GM19239 (cell line): ENCODE results near the gene GABPB1.

Experiments
- DNase-seq: peaks from one replicate; pipeline ENCODE4 v3.0.0; 2011; ENCODE audit warnings: low spot score; ENCODE audit not compliant: insufficient read length
- FAIRE-seq: peaks from 2 replicates; lab custom pipeline; 2011; peaks lifted over from hg19 to GRCh38; lab: Jason Lieb, UNC

Gene GABPB1

DNA sequence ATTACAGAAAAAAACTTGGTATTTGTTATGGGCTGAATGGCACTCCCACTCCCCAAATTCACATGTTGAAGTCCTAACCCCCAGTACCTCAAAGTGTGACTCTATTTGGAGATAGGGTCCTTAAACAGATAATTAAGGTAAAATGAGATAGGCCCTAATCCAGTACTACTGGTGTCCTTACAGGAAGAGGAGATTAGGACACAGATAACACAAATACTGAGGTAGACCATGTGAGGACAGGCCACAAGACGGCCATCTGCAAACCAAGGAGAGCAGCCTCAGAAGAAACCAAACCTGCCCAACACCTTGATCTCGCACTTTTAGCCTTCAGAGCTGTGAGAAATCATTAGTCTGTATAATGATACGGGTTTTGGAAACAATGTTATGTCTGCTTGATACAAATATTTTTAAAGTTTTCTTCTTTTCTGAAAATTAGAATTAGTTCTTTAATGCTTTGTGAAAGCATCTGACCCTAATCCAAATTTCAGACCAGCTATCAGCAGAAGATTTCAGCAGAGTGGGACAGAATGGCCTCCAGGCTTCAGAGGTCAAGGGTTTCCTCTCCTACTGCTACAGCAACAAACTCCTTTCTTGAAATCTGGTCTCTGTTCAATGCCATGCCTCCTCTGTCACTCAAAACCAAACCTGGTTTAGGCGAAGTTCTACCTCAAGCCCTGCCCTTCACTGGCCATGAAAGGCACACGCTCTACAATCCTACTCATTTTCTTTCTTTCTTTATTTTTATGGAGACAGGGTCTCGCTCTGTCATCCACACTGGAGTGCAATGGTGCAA is 67.5 kb downstream of the GABPB1 start:
- FAIRE-seq, result no peak
- no peak for DNase-seq

DNA sequence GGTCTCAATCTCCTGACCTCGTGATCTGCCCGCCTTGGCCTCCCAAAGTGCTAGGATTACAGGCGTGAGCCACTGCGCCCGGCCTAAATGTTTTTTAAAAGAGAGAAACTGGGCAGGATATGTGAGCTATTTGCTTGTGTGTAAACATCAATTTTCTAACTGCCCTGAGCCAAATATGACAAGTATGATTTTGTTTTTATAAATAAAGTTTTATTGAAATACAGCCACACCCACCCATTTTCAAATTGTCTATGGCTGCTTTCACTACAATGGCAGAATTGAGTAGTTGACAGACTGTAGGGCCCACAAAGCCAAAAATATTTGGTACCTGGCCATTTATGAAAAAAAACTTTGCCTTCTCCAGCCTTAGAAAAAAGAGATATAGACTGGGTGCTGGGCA is 73.6 kb downstream of the GABPB1 start:
- FAIRE-seq (no peak), DNase-seq (no peak)

DNA sequence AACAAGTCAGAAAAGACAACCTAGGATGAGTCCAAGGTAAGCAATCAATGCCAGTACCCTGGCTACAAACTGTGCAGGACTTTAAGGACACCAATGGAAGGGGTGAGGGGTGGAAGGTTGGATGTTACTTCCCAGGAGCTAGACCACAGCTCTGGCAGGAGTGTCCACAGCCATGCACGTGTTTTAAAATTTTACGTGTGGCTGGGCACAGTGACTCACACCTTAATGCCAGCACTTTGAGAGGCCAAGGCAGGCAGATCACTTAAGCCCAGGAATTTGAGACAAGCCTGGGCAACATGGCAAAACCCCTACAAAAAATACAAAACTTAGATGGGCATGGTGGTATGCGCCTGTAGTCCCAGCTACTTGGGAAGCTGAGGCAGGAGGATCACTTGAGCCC is 74.7 kb downstream of the GABPB1 start:
- DNase-seq (no peak), FAIRE-seq (no peak)

DNA sequence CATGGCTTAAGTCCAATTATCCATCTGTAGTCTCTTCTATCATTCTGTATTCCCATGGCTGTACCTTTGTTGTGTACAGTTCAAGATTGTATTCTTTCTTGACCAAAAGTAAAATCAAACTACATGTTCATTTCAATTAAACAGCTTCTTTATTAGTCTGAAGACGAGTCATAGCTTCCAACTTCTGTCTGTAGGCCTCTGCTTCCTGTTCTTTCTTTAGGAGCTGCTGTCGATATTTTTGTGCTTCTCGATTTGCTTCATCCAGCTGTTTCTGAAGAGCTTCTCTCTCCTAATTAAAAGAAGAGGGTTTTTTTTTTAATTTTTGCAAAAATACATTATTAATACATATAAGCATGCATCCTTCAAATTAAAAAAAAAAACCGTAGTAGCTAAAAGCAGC is 76.5 kb downstream of the GABPB1 start:
- FAIRE-seq (no peak), DNase-seq (no peak)

DNA sequence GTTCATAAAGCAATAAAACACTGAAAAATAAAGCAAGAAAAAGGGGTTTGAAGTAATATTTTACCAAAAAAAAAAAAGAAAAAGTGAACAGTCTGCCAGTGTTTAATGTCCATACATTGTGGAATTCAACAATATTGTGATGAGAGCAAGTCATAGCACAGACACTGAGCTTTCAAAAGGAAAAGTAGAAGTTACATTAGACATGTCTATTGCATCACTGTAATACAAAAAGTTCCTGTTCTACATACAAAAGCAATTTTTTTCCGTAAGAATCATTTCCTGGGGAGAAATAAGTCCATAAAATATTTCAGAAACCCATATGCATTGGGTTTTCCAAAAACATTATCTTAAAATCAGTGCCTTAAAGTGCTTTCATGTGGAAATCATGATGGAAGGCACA is 77.6 kb downstream of the GABPB1 start:
- no peak for FAIRE-seq
- DNase-seq, result no peak

DNA sequence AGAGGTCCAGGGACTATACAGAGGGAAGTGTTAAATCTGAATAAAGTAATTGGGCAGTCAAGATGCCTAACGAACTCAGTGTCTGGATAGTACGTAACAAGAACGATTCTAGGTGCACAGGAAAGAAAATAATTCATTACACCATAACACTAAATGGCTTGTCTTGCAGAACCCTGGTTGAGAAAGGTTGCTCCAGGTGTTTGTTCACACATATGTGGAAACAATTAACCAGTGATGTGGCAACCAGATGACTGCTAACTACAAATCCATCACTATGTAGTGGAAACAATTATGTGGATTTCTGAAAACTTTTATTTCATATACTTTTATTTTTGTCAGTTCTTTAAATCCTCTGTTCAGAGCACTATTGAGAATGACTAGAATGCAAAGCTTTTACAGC is 79.1 kb downstream of the GABPB1 start:
- FAIRE-seq, result no peak
- no peak for DNase-seq

DNA sequence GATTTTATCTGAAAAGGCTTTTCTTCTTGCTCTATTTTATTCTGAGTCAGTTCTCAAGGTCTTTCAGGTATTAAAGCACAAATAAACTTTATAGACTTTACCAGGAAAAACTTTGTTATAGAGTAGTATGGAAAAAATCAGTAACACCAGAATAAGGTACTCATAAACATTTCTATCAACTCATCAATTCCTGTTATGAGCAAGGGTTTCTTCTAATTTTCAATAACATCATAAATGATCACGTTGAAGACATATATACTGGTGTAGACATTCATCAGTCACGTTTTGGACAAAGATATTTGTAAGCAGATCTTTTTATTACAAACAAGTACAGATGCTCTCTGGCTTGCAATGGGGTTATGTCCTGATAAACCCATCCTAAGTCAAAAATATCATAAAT is 79.9 kb downstream of the GABPB1 start:
- DNase-seq (no peak), FAIRE-seq (no peak)

DNA sequence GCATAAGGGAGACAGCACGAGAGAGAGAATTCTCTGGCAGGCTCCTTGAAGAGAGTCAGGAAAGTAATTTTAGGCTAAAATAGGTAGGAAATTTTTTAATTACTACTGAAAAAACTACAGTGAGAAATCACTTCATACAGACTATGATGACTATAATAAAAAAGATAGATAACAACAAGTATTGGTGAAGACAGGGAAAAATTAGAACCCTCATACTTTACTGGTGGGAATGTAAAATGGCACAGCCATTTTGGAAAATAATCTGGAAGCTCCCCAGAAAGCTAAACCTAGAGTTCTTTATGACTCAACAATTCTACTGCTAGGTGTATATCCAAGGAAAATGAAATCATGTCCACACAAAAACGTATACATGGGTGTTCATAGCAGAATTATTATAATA is 87.4 kb downstream of the GABPB1 start:
- FAIRE-seq (no peak), DNase-seq (no peak)

DNA sequence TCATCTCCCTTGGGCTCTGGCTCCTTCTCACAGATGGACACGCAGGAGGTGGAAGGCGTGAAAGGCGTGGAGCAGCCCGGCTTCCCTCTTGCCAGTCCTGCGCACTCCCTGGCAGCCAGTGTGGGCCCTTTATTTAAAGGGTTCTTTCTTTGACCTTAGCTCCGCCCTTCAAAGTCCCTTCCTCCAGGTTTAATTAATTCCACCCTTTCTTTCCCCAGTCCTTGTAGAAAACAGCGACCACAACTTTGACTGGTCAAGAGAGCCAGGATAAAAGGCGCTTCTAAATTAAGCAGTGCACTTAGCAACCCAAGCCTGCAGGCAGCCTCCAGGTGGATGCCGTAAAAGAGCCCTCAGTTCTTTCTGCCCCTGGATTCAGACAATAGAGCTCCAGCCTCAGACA is 89.4 kb downstream of the GABPB1 start, which contains the start of gene HDC:
Gene HDC, minus strand, starts transcription at position 107 of the 400 bp plus-strand sequence. Its CDS starts 103 bp downstream, at position 4.
- no peak for FAIRE-seq

DNA sequence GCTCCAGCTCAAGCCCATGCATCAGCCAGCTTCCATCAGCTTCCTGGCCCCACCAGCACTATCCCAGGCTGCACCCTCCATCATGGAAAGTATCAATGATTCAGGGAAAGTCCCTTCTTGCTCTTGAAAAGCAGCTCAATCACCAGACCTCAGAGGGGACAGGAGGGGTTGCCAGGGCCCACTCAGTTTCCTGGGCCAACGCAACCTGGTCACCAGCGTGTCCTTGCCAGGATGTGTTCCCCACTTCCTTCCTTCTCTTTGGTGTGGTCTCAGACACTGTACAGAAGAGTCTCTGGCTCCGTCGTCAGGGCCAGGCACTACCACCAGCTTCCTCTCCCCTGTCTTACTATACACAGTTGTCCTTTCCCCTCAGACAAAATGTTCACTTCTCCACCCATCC is 92.5 kb downstream of the GABPB1 start:
- no peak for FAIRE-seq
- DNase-seq, result no peak

More for the DNA sequence above, 89.4 kb downstream of the GABPB1 start, which contains the start of gene HDC:
- no peak for DNase-seq

DNA sequence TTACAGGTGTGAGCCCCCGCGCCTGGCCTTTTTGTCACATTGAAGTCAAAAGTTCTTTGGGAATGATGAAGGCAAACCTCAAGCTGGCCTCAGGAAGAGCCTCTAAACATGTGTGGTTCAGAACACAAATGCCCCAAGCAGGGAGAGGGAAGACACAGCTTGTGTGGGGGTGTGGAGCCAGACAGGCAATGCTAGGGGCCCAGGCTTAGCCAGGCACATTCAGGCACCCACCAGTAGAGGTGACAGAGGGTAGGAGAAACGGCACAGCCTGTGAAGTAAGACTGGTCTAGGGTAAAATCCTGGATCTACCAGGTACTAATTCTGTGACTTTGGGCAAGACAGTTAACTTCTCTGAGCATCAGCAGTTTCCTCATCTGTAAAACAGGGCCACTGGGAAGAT is 93.0 kb downstream of the GABPB1 start:
- no peak for FAIRE-seq

DNA sequence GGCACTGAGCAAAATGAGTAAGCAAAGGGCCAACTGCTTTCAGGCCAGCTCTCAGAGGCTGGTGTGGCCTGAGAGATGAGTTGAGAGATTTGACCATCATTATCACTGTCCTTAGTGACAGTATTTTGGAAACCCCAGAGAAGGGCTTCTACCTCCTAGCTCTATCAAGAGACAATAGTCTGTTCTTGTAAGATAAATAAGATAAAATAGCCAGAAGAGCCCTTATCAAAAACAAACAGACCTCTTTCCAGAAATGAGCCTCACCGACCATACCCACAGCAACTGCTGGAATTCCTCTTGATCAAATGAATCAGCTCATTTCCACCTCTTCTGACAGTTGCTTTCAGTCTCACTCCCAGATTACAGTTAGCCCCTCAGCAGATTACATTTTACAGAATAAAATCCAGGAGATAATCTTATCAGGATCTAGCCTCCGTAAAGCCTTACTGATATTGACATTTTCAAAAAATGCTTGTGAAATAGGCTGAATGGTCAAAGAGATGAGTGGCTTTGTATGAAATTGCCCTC is 94.0 kb downstream of the GABPB1 start:
- FAIRE-seq, result peak; percentile 4
- DNase-seq, result no peak

More for the DNA sequence above, 93.0 kb downstream of the GABPB1 start:
- DNase-seq, result no peak

DNA sequence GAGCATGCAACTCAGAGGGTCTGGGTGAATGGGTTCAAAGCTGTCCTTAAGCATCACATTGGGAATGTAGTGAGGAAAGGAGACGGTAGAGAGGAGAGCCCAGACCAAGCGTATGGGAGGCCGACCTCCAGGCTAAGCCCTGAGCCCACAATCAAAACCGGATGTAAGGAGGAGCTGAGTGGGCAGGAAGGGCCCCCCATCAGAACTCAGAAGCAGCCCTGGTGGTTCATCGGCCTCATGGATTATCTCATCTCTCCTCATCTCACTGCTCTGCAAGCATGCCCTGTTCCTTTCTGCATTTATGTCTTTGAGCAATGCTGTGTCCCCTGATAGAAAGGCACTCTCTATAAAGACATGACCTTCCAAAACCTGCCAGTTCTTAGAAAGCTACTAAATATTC is 95.7 kb downstream of the GABPB1 start:
- FAIRE-seq (no peak), DNase-seq (no peak)

DNA sequence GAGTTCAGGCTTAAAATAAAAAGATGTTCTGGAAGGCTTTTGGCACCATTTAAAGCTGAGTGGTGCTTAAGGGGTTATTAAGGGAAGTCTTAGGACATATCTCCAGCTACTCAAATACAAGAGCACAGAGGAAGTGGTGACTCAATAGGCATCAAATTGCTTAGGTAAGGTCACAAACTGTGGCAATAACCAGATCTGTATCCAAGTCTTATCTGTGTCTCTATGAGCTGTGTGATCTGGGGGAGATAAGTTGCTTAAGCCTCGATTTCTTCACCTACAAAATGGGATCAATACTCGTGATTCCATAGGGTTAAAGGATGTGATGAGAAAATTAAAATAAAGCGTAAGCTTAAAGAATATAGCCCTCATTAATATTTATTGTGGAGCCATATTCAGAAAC is 97.1 kb downstream of the GABPB1 start:
- DNase-seq, result no peak
- FAIRE-seq, result no peak

DNA sequence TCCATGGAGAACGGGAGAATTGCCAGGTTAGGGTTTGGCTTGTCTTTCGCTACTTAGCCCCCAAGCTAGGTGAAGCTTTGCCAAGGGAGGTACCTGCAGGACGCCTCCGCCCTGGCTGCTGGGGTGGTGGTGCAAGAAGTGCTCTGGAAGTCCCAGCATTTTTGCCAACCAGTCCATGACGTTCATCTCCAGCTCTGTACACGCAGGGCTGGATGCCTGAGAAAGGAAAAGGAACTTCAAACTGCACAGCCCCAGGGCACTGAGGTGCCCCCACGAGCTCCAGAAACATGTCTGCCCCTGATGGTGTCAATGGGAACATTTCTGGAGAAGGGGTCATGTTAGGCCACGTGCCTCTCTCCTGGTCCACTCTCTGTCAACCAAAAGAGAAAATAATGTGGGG is 97.7 kb downstream of the GABPB1 start:
- no peak for DNase-seq
- FAIRE-seq, result no peak

DNA sequence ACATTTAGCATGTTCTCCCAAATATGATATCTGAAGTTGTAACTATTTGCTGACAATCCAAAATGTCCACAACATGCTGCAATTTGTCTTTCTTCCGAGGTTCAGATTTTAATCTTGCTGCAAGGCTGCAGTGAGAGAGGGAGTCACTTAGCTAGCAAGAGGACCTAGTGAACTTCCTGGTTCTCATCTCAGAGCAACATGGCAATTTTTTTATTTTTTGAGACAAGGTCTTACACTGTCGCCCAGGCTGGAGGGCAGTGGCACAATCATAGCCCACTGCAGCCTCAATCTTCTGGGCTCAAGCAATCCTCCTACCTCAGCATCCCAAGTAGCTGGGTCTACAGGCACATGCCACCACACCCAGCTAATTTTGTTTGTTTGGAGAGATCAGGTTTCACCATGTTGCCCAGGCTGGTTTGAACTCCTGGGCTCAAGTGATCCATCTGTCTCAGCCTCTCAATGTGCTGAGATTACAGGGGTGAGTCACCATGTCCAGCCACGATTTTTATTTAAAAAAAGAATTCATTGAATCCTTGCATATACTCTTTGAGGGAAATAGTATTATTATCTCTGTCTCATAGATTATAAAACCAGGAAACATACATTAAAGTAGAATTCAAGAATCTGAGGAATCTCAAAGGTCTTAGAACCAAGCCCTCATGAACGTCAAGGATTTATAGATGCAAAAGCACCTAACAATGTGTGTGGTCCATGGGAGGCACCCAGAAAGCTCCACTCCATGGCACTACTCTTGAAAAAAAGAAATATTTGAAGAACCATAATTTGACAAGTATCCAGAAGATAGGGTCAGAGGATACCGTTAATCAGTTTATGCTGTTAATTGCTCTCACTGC is 98.6 kb downstream of the GABPB1 start:
- FAIRE-seq (no peak), DNase-seq (no peak)

DNA sequence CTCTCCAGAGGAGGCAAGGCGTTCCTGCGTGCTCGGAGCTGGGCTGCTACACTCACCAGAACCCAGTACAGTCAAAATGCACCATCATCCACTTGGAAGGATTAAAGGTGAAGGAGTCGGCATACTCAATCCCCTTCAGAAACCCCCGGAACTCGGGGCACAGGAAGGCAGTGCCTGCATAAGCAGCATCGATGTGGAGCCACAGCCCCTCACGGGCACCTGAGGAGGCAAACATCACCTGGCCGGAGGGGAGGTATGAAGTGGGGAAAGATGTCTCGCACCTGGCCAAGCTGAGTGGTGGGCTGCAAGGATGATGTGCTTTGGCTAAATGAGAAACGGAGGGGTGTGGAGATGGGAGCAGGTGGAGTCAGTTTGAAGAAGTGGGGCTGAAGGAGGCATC is 102.4 kb downstream of the GABPB1 start:
- DNase-seq (no peak), FAIRE-seq (no peak)

DNA sequence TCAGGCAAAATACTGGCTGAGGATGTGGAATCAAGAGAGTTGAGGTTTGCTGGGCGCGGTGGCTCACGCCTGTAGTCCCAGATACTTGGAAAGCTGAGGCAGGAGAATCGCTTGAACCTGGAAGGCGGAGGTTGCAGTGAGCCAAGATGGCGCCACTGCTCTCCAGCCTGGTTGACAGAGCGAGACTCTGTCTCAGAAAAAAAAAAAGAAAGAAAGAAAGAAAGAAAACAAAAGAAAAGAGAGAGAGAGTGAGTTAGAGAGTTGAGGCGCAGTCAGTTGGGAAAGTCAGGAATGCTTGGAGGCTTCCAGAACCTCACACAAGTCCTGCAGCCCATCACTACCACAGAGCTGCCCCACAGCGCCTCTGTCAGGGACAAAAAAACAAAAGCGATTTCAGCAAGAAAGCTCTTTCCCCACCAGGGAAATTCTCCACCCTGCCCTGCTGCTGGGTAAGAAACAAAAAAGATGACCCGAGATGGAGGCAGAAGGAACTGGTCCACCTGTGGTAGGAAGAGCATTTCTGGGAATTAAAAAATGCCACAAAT is 103.3 kb downstream of the GABPB1 start:
- DNase-seq (no peak), FAIRE-seq (no peak)

DNA sequence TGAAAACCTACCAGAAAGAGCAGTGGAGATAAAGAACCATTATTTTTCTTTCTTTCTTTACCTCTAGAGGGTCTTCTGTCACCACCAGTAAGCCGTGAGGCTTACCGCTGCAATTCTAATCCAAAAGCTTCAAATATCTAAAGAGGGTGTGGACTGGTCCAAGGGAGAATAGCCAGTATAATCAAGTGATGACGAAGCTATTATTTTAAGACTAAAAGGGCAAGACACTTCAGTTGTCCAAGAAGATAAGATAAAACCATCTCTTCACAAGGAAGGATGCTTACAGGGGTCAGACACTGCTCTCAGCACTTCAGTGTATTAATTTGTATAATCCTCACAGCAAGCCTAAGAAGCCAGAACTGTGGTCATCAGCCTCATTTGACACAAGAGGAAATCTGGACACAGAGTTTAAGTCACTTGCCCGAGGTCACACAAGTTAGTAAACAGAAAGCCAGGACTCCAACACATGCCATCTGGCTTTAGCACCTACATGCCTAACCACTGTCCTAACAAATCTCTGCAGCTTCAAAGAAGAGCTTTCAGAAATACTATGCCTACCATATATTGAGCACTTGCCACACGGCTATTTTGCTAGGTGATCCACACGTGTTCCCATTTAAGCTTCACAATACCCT is 104.1 kb downstream of the GABPB1 start:
- no peak for FAIRE-seq
- DNase-seq, result no peak

DNA sequence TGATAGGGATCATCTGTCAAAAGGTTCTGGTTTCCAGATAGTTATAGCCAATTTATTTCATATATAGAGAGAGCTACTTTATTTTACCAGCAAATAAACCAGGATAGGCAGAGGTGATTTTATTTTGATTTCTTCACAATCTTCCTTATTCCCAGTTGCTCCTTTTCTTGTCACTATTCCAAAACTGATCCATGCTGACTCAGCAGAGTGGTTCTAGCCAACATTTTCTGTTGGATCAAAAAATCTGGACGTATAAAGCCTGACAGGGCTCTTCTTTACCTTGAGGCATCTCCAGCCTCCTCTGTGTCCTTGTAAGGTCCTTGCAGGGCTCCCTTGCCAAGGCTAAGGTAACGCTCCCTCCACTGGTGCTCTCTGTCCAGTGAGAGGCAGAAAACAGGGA is 105.3 kb downstream of the GABPB1 start:
- no peak for FAIRE-seq
- no peak for DNase-seq
